GM21619 (cell line): ENCODE data around the gene RNF6.
A peak's percentile ranks its signal among the peaks of the same experiment; 100 is the strongest.

Source experiments
- ATAC-seq: cut with Tn5 transposase; IDR thresholded peaks from one replicate; pipeline ENCODE4 v1.9.1; 2021; ENCODE audit not compliant: unreplicated experiment

Gene RNF6

GRCh38 chr13:26227166-26227971, 5.3 kb upstream of the RNF6 start:
- ATAC-seq: no peak

- no peak for ATAC-seq
These were observed 3.9 kb upstream of the RNF6 start for GRCh38 chr13:26225896-26226617.

DNA sequence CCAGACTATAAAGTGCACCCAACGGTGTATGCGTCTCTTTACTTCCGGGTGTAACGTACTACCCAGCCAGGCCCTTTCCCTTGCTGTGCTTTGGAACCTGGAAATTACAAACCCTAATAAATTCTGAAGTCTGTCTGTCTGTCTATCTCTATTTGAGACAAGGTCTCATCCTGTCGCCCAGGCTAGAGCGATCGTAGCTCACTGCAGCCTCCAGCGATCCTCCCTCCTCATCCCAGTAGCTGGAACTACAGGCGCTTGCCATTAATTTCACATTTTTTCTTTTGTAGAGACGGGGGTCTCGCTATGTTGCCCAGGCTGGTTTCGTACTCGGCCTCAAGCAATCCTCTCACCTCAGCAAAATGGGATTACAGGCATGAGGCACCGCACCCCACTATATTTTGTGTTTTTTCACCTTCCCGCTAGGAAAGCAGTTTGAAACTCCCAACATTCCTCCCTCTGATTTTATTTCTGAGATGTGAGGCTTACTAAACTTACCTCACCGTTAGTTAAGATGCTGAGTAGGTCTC, 469 bp upstream of the RNF6 start:
- ATAC-seq: peak; percentile 37

GRCh38 chr13:26221399-26221720, 754 bp downstream of the RNF6 start:
- peak; percentile 22 for ATAC-seq

- ATAC-seq: no peak
These were observed 1.5 kb downstream of the RNF6 start for GRCh38 chr13:26220575-26220974.

GRCh38 chr13:26219726-26220125, 2.4 kb downstream of the RNF6 start:
- ATAC-seq: no peak

- ATAC-seq: no peak
These were observed 6.1 kb downstream of the RNF6 start for GRCh38 chr13:26216042-26216441.

- ATAC-seq: no peak
These were observed 8.1 kb downstream of the RNF6 start for GRCh38 chr13:26213982-26214381.

GRCh38 chr13:26213345-26213744, 8.8 kb downstream of the RNF6 start:
- ATAC-seq: no peak

- ATAC-seq: no peak
These were observed 13.8 kb downstream of the RNF6 start for GRCh38 chr13:26208287-26208686.

- no peak for ATAC-seq
These were observed 19.6 kb downstream of the RNF6 start for GRCh38 chr13:26202365-26202972.

- ATAC-seq: no peak
These were observed 21.3 kb downstream of the RNF6 start for GRCh38 chr13:26200811-26201210.

- ATAC-seq: no peak
These were observed 24.0 kb downstream of the RNF6 start for GRCh38 chr13:26198116-26198515.

DNA sequence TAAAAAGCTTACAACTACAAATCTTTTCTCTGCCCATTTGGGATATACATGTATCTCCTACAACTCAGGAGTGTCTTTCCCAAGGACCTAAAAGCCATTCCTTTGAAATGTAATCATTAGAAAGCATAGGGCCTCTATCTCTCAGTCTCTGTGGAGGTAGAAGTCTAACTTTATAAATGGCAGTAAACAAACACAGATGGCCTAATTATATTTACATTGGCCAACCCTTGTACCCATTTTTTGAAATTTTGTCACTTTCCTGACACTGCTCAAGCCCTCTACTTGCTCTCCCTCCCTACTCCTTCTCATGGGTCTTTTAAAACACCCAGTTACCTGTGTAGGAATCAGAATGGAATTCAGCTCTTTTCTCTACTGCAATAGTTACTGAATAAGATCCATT, 24.8 kb downstream of the RNF6 start:
- no peak for ATAC-seq

DNA sequence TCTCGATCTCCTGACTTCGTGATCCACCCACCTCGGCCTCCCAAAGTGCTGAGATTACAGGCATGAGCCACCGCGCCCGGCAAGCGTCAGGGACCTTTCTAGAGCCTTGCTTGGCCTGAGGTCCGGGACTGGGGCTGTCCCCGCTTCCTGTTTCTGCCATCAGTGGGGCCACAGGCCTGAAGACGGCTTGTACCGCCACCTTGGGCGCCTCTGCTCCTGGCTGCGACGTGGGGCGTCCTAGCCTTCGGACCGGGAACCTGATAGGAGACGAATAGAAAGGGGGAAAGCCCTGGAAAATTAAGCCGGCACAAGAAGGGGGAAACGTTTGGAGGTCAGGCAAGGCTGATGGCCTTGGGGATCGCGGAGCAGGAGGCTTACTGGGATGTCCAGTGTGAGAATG, 35.1 kb downstream of the RNF6 start:
- ATAC-seq: no peak

DNA sequence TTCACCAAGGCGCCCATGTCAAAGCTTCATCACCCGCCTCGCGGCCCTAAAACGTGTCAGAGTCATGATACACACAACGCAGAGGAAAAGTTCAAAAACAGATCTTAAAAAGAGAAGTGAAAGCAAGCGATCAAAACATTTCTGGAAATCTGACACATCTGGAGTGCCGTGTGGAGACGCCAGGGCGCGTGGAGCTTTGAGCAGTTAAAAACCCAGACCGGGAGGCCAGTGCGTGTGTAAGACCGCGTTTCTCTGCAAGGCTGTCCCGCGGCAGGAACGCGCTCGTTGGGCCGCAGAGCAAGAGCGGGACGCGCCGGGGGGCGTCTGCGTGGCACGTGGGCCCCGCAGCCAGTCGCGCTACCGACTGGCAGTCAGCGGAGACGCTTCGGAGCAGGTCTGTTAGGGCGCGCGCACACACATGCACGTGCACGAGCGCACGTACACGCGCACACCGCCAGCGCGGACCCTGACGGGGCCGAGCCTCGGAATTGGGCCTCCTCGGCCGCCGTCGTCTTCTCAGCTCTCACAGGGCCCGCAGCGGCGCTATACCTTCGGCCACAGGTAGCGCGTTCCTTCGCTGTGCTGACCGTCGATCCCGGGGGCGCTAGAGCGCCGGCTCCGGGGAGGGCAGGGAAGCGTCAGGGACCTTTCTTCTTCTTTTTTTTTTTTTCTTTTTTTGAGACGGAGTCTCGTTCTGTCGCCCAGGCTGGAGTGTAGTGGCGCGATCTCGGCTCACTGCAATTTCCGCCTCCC, 35.8 kb downstream of the RNF6 start:
- peak; percentile 79 for ATAC-seq

DNA sequence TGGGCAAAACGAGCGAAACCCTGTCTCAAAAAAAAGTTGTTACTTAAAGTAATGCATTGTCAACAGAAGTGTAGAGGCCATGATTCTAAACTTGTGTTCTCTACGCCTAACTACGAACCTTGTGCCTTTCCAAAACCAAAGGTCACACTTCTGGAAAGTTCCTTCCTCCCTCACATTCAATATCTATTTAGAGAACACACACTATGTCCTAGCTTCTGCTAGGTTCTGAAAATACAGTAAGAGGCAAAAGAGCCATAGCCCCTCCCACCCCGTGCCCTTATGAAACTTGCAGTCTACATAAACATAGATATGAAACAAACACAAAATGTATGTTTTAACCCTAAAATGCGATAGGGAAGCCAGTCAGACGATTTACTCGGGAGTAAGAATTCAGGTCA, 36.4 kb downstream of the RNF6 start:
- no peak for ATAC-seq

- peak; percentile 36 for ATAC-seq
These were observed 37.3 kb downstream of the RNF6 start for GRCh38 chr13:26184791-26185250.

DNA sequence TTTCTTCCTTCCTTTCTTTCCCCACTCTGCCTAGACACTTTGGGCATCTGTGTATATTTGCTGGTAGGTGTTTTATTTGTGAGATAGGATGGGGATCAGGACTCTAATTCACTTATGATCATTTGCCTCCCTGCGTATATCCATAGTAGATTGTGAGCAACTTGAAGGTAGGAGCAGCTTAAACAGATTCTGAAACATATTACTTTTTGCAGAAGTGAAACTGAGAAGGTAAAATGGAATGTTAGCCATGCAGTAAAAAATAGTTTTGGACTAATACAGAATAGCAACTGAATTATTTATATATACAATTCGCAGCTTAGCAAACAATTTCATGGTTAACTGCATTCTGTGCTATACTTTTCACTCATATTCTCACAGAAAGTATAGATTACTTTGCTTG, 38.7 kb downstream of the RNF6 start:
- no peak for ATAC-seq

DNA sequence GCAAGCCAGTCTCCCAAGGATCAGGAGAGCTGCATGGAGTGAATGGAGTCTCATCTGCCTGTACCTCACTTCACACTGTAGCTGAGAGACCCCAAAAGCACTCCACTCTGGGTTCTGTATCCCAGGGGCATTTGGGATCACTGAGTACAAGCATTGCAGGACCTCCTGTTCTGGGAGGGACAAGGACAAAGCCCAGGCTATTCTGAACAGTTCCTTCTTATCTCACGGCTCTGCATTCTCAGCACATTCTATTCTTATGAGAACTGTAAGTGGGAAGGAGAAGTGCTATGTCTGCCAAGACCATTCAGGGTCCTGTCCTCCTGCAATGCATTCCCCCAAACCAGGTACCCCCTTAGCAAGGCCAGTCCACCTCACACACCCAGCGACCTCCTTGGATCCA, 42.8 kb downstream of the RNF6 start:
- no peak for ATAC-seq

- no peak for ATAC-seq
These were observed 53.3 kb downstream of the RNF6 start for GRCh38 chr13:26168835-26169234.
